22Rv1 (cell line): ENCODE measurements around the gene PRIMA1.

Experiments used
- CTCF ChIP-seq: fragments of 450-650 bp; IDR thresholded peaks from 2 replicates; pipeline ENCODE4 v1.5.1; 2017; ENCODE audit warnings: mild to moderate bottlenecking
- ZFX ChIP-seq: fragments of 450-650 bp; IDR thresholded peaks from 2 replicates; pipeline ENCODE4 v1.6.1; 2017; ENCODE audit warnings: antibody characterized with exemption, borderline replicate concordance

- TF ChIP-seq CTCF, result no peak
- TF ChIP-seq ZFX, result no peak
Observed at GRCh38 chr14:93720981-93721483, 67.3 kb downstream of the PRIMA1 start.
